GM21423 (cell line): ENCODE data around the gene POLR1D.

Source experiments
- ATAC-seq: cut with Tn5 transposase; IDR thresholded peaks from one replicate; pipeline ENCODE4 v1.9.1; 2021; ENCODE audit warnings: mild to moderate bottlenecking, moderate library complexity; ENCODE audit not compliant: unreplicated experiment

Gene POLR1D

DNA sequence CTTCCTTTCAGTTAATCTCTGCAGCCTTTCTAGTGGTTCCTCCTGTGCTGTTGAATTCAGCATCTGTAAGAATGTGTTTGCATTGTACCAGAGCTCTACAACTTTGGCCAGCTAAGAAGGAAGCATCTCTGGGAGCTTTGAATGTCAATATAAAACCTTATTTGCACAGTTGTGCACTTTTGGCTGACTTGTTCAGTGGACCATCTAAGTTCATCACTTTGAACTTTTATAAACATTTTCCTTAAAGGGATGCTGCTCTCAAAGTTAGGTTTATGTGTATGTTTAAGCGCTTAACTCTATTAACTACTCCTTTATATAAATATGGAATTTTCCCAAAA, 15.6 kb downstream of the POLR1D start:
- no peak for ATAC-seq

DNA sequence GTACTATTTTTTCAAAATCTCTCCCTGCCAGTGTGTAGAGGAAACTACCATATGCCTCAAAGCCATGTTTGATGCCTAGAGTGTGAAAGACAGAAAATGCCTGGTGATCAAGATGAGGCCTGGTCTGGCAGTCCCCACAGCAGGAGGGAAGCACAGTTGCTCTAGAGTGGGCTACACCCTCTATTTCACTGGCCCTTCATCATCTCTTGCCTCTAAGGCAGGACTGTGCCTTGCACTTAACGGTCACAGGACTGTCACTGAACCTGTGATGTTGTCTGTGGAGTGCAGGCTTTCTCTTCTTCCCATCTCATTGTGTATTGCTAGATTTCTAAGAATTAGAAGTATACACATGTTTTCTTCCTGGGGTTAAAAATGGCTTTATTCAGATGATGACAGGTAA, 16.3 kb downstream of the POLR1D start:
- no peak for ATAC-seq

DNA sequence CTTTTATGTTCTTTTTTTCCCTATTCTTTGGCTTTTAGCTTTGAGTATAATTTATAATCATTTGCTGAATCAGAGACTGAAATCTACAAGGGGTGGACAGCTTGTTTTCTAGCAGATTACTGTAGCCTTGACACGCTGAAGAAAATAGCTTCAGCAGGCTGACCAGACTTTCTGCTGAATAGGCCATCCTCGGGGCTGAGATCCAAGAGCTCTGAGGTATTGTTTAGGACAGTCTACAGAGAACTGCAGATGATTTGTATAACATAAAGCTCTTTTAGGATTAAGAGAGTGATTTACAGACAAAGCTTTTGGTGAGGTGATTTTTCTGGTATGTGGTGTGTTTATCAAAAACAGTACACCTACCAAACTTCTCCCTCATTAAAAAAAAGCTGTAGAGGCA, 16.8 kb downstream of the POLR1D start:
- ATAC-seq: no peak

DNA sequence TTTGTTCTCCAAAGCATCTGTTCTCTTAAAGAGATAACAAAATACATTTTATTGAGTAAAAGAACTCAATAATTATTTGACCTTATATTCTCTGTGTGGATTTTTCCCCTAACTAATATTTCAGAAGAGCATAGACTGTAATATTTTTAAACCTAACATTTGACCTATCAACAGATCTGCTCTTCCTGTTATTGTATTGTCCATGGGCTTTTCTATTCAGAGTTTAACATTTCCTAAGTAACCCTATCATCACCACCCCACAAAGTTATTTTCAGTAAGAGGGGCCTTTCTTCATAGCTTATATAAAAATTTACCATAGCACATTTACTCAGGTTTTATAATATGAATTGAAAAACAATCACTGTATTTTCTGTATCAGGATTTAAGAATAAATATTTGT, 17.5 kb downstream of the POLR1D start:
- ATAC-seq: no peak

DNA sequence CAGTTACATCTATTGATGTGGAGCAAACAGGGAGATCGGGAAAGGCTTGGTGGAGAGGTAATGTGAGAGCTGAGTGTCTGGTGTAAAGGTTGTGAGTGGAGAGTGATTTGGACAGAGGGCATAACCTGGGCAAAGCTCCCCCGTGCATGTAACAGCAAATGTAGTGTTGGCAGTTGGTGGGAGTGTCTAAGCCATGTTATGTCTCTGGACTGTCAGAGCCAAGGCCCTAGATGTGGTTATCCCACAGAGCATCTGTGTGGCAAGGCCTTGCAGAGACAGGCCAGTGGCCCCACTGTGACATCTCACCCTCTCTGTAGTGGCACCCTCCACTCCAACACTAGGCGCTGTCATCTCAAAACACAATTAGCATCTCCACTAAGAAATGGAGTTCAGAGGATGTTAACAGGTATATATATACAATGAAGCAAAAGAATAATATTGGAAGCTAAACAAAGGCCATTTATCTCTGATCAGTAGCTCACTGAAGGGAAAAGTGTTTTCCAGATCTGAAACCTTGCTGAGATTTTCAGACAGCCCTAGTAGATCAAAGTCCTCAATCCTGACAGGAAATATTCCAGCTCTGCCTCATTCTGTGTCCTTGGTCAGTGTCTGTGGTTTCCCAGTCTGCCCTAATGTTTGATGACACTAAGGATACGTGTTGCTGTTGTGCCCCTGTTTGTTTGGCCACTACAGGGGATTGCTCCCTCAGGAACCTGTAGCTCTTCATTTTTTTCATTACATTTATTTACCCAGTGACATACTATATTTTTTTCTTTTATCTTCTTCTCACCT, 20.2 kb downstream of the POLR1D start:
- ATAC-seq: no peak

DNA sequence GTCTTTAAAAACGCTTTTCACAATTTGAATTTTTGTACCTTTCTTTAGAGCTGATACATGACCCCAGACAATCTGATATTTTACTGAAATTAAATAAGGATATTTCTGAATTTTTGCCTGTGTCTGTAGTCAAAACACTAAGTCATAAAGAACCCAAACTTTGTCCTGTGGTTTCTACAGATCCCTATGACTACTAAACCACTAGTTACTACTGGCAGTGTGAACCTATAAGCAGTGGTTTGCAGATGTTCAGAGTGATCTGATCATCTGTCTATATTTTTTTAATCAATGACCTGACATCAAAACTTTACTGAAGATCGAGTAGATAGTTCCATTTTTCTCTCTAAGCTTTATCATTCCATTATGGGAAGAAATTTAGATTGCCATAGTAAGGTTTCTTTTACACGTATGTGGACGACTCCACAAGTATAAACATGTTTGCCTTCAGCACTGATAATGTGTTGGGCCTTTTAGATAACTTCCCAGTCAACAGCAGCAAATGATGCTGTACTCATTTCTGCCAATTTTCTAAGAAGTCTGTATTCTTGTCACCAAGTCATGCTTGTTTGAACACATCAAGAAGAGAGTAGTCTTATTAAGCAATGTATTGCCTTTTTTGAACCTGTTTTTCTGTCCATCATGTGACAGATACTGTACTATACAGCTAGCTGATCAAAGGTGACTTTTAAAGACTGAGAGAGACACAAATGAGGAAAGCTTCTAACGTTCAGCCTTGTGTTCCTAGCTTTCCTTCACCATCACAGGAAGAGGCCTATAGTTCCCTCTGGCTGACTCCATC, 21.8 kb downstream of the POLR1D start:
- no peak for ATAC-seq

DNA sequence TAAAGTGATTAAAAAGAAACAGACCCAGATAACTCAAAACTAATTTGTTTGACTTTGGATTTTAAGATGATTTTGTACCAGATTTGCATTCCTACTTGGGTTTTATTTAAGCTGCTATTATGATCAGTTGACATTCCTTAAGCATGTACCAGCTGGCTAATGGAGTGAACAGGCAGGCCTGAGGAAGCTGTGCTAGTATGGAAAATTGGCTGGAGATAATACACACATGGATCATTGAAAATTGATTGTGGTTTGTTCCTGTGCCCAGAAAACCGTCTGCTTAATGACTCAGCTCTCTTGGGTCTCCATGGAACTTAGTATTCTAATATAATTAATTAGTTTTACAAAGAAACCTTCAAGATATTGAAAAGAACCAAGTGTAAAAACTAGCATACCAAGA, 22.6 kb downstream of the POLR1D start:
- ATAC-seq: no peak

DNA sequence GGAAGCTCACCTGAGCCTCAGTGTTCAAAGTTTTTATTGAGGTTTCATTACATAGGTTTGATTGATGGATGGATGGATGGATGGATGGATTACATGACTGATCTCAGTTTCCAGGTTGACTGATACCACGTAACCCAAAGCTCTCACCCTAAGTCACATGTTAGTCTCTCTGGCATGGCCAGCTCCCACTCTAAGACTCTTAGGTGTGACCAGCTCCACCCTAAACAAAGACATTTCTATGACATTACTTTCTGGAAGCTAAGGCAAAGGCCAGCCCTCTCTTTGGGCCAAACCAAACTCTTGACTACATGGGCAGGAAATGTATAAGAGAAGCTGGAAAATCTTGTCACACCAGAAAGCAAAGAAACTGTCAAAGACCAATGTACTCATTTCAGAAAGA, 28.6 kb downstream of the POLR1D start:
- ATAC-seq: no peak

DNA sequence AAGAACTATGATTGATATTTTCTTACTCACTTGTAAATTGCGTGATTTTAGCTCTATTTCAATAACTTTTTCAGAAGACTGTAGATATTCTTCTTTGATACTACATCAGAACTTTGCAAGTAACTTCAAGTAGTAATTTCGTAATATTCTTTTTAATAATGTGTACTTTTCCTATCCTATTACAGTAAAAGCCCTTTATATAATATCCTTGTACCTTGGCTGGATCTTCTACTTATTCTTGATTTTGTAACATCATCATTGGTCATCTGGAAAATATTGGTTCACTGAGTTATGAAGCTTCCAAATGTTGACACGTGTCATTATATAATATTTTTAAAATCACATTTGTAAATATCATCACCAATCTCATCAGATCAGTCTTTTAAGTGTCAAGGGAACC, 32.4 kb downstream of the POLR1D start:
- no peak for ATAC-seq

DNA sequence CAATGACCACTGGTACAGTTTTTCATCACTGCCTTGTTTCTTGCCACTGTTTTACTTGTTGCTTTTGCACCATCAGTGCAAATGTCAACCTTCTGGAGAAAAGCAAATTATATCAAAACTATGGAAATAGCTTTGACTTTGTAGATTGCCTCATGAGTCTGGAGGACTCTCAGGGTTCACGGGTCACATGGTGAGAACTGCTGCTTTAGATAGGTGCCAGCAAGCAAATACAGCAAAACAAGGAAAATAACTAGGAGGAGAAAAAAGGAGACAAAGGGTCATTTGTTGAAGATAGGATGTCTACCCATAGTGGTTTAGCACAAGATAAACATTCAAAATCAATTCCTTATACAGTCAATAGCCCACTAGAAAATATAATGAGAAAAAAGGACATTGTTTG, 33.1 kb downstream of the POLR1D start:
- no peak for ATAC-seq

DNA sequence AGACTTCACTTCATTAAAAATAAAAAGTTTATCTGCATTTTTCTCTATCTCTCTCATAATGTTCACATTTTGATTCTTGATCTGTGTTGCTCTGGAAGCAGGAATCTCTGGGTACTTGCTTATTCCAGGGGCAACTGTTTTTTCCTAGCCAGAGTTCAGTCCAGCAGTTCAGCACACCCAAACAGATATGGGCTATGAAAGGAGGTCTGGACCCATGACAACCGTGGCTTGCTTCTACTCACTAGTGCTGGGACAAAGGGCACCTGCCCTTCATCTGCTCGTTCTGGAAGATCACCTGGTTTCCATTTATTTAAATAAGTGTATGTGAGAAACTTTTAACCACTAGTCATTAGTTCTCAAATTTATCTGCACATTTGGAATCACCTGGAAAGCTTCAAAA, 36.0 kb downstream of the POLR1D start:
- no peak for ATAC-seq

DNA sequence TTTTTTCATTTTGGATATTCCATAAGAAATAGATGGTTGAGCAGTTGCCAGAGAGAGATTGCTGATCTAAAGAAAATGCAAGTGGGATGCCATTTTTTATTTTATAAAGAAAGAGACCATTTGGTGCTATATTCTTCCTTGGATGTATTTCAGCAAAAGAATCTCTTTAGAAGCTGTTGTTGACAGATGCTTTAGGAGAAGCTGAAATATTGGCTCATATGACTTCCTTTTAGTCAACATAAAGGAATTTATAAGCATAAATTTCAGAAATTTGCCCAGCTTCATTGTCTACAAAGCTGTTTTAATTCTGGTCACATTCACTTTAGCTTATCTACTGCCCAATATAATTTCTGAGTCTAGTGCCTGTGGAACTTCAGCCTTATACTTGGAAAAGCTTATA, 36.9 kb downstream of the POLR1D start:
- no peak for ATAC-seq

DNA sequence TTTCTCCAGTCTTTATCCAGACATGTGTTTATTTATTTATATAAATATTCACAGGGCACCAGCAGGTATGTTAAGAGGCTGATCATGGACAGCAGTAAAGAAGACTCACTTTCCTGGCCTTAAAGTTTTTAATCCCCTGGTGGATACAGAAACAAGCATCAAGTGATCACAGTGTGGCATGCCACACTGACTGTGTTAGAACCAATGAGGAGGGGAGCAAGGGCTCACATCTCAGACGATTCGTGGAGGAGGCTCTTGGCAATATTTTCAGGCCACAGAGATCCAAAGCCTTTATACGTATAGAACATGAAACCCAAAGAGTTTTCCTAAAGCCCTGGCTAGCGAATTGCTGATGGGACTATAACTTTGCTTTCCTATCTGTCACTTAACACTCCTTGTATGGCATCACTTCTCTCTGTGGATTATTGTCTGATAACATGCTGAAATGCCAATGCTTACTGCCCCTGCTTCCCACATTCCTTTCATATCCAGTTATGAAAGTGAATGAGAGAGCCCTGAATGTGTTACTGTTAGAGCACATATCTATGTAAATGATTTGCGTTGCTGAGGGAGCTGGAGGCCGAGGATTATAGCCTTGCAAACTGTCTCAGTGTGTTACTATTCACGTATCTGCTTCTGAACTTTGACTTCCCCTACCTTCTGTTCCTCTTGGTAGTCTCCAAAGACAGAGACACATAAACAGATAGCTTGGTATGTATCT, 37.6 kb downstream of the POLR1D start:
- no peak for ATAC-seq

DNA sequence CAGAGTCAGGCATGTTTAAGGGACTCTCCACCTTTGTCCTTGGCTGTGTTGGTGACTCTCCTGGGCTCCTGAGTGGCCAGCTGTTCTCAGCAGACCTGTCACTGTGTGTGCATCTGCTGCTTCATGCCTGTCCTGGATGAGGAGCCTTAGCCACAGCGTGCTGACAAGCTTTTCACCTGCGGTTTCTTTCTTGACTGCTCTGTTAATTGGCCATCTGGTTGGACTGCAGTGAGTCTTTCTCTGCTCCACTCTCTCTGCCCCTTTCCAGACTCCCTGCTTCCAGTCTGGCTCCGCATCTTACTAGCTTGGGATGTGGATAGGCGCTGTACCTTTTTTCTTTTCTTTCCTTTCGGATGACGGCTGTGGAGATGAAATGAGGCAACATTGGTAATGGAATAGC, 38.8 kb downstream of the POLR1D start:
- no peak for ATAC-seq

DNA sequence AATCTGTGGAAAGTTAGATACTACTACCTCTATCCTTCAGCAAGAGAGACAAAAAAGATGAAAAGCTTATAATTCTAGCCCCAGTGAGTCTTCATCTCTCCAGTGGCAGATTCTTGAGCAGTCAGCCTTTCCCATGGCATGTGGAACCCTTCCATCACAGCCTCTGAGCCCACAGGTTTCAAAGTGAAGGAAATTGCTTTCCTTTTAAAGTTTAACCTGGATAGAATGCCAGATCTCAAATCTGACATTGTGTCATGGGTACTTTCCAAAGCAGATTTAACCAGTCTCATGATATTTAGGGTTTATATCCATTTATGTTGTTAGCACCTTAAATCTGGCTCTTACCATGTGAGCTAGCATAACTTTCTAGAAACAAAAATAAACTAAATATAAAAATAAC, 39.3 kb downstream of the POLR1D start:
- no peak for ATAC-seq

DNA sequence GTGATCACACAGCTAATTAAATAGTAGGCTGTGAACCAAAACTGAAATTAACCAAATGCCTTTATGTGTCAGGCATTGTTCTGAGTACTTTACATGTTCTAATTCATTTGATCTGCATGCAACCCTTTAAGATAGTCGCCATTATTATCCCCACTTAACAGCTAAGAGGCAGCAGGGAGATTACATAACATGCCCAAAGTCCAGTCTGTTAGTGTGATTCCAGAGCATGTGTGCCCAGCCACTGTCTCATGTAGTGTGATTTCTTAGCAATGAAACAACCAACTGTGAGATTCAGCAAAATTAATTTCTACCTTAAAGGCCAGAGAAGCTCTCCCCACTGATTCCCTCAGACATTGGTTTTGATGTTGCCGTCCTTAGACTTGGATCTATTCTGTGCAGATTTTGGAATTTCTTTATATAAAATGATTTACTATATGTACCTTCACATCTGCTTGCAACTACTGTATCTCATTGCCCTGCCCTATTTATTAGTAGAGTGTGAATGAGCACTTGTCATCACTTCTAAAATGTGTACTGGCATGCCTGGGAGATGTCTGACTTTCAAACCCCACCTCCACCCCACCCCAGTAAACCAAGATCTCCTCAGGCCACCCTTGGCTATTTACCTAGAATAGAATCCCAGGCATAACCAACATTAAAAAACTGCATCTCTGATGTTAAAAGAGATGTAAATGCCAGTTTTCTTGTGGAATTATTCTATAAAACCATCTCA, 41.2 kb downstream of the POLR1D start:
- ATAC-seq: no peak

DNA sequence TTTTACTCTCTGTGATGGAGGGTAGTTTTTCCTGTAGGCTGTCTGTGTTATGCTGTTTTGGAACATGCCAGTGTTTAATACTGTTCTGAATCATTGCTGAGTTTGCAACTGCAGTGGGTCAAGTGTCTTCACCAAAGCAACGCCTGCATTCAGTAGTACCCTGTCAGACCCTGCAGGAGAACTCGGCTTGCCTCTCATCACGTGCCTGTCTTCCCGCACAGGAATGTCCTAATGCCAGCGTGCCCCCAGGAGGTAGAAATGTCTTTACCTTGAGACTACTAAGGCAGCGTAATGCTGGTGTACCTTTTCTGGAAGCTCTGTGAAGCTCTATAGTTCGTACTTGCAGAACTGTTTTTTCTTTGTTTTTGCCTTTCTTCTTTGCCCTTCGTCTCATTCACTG, 42.3 kb downstream of the POLR1D start:
- ATAC-seq: no peak

DNA sequence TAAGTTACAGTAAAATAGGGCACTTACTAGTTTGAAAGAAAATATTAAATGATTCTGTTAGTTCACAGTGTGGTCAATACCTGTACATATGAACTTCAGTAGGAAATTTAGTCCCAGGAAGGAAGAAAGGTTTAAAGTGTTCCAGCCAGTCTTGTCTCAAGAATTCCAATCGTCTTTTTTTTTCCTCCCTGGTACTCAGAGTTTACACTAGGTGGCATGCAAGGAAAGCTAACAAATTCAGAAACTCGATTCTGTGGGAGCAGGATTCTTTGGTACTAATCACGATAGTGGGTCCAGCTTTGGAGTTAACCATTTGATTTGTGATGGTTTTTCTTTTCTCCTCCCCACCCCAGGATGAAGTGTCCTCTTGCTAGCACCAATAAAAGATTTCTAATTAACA, 43.6 kb downstream of the POLR1D start:
- no peak for ATAC-seq

DNA sequence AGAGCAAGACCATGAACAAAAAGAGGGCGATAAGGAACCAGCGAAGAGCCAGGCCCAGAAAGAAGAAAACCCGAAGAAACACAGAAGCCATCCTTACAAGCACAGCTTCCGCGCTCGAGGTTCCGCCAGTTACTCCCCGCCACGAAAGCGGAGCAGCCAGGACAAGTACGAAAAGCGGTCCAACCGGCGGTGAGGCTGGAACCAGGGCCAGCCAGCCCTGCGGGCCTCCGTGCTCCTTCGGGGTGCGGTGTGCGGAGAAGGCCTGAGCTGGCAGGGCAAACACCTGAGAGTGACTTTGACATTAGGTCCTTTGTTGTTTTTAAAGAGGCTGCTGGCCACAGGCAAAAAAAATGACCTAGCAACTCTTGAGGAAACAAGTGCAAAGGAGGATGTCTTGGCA, 44.1 kb downstream of the POLR1D start:
- no peak for ATAC-seq

DNA sequence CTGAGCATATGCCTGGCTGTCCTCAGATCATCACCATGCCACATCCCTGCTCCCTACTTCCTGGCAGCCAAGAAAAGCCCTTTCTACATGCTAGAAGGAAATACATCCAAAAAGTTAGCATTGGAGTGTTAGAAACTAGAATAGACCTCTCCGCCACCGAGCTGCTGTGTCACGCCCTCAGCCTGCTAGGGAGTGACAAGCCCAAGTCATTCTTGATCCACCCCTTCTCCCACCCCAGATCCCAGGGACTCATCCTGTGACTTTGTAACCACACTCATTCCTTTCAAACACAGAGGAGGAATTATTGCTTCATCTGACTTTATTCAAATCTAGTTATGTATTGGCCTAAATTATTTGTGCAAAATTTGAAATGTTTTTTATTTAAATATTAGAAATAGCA, 45.3 kb downstream of the POLR1D start:
- no peak for ATAC-seq

DNA sequence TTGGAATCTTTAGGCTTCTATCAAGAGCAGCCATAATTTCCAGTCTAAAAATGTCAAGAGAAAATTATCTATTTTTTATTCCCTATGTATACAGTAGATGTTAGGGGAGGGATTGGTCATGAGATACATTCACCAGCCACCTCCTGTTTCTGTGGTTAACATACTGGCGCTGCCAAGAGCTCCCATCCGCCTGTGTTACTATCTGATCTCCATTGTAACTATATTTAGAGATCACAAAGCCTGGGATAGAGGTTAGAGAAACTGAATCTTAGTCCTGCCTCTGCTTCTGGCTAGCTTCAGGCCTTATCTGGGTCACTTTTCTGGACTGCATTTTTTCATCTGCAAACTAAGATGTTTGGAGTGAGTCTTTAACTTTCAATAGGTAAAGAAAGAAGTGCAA, 46.3 kb downstream of the POLR1D start:
- no peak for ATAC-seq
